Inflammatory macrophage treated with lipopolysaccharide for 1 hour (primary cell): Measurements from ENCODE around the gene HS2ST1.
"Not testable (repeated sequence)": the region's sequence is repeated elsewhere in the genome, so short reads cannot be mapped to it uniquely, and the experiment has no call there.

ENCODE experiments used
- DNase-seq, 2 donors: peaks; one replicate each; pipeline ENCODE4 v3.0.0-alpha.2; 2020 to 2022

Gene HS2ST1

GRCh38 chr1:87028576-87028975, 114.1 kb downstream of the HS2ST1 start:
- DNase-seq = no peak

GRCh38 chr1:87030740-87031690, 116.6 kb downstream of the HS2ST1 start:
- DNase-seq = no peak

- DNase-seq = no peak
Measured at GRCh38 chr1:87034351-87034750, 119.9 kb downstream of the HS2ST1 start.

- no peak for DNase-seq
Measured at GRCh38 chr1:87039096-87039495, 124.7 kb downstream of the HS2ST1 start.

GRCh38 chr1:87042111-87042811, 127.8 kb downstream of the HS2ST1 start:
- DNase-seq = no peak

- DNase-seq = no peak
Measured at GRCh38 chr1:87044424-87044823, 130.0 kb downstream of the HS2ST1 start.

GRCh38 chr1:87044840-87045239, 130.4 kb downstream of the HS2ST1 start:
- no peak for DNase-seq

- no peak for DNase-seq
Measured at GRCh38 chr1:87045761-87046304, 131.4 kb downstream of the HS2ST1 start.

- no peak for DNase-seq
Measured at GRCh38 chr1:87046951-87047350, 132.5 kb downstream of the HS2ST1 start.

GRCh38 chr1:87048237-87048636, 133.8 kb downstream of the HS2ST1 start:
- DNase-seq = no peak

GRCh38 chr1:87051965-87052364, 137.5 kb downstream of the HS2ST1 start:
- no peak for DNase-seq

- DNase-seq = peak; percentile 3 to 14
Measured at GRCh38 chr1:87052400-87052799, 138.0 kb downstream of the HS2ST1 start.

- DNase-seq = no peak
Measured at GRCh38 chr1:87052961-87053360, 138.5 kb downstream of the HS2ST1 start.

- no peak for DNase-seq
Measured at GRCh38 chr1:87053446-87053845, 139.0 kb downstream of the HS2ST1 start.

- no peak for DNase-seq
Measured at GRCh38 chr1:87056974-87057373, 142.5 kb downstream of the HS2ST1 start.

- no peak for DNase-seq
Measured at GRCh38 chr1:87058343-87058649, 143.9 kb downstream of the HS2ST1 start.

GRCh38 chr1:87061742-87062156, 147.3 kb downstream of the HS2ST1 start:
- DNase-seq = no peak

GRCh38 chr1:87062687-87063086, 148.3 kb downstream of the HS2ST1 start:
- no peak for DNase-seq

GRCh38 chr1:87064309-87064708, 149.9 kb downstream of the HS2ST1 start:
- DNase-seq = no peak

GRCh38 chr1:87064986-87065385, 150.6 kb downstream of the HS2ST1 start:
- DNase-seq = no peak

- DNase-seq = not testable (repeated sequence)
Measured at GRCh38 chr1:87066708-87067107, 152.3 kb downstream of the HS2ST1 start.

GRCh38 chr1:87072411-87072810, 158.0 kb downstream of the HS2ST1 start:
- no peak for DNase-seq

GRCh38 chr1:87072904-87073303, 158.5 kb downstream of the HS2ST1 start:
- DNase-seq = no peak
